HG02970 (cell line): ENCODE data around the gene CPNE5.

Experiments used
- ATAC-seq: cut with Tn5 transposase; IDR thresholded peaks from one replicate; pipeline ENCODE4 v1.9.1; 2021; ENCODE audit warnings: mild to moderate bottlenecking, moderate library complexity, moderate number of reproducible peaks; ENCODE audit not compliant: unreplicated experiment, low FRiP score

The CPNE5 gene

GRCh38 chr6:36838896-36839748 is at the start of gene CPNE5:
Gene CPNE5 (minus strand): TSS chr6:36839444. CDS start chr6:36839377, 67 bp downstream.
- ATAC-seq, result no peak

GRCh38 chr6:36888115-36888643 is 48.9 kb upstream of the CPNE5 start:
- ATAC-seq, result no peak

GRCh38 chr6:36886950-36887618 is 47.8 kb upstream of the CPNE5 start:
- no peak for ATAC-seq

GRCh38 chr6:36885461-36886401 is 46.5 kb upstream of the CPNE5 start, which contains the start of gene C6orf89:
Gene C6orf89 (plus strand): TSS chr6:36885952. CDS start chr6:36899445, 13,493 bp downstream.
- peak; percentile 99 for ATAC-seq

- no peak for ATAC-seq
These were observed 45.4 kb upstream of the CPNE5 start for GRCh38 chr6:36884610-36885009.

- ATAC-seq, result no peak
These were observed 36.0 kb upstream of the CPNE5 start for GRCh38 chr6:36875250-36875633.

- ATAC-seq, result peak; percentile 68
These were observed 35.4 kb upstream of the CPNE5 start, which contains the start of gene PPIL1 for GRCh38 chr6:36874443-36875249. Gene PPIL1 (minus strand): TSS chr6:36874803. CDS start chr6:36874772, 31 bp downstream.

- no peak for ATAC-seq
These were observed 34.6 kb upstream of the CPNE5 start for GRCh38 chr6:36873612-36874442.

GRCh38 chr6:36873115-36873514 is 33.9 kb upstream of the CPNE5 start:
- no peak for ATAC-seq

- no peak for ATAC-seq
These were observed 32.4 kb upstream of the CPNE5 start for GRCh38 chr6:36871686-36872085.

- ATAC-seq, result no peak
These were observed 28.4 kb upstream of the CPNE5 start for GRCh38 chr6:36867471-36868224.

GRCh38 chr6:36865835-36866234 is 26.6 kb upstream of the CPNE5 start:
- ATAC-seq, result no peak

- no peak for ATAC-seq
These were observed 24.7 kb upstream of the CPNE5 start for GRCh38 chr6:36863670-36864540.

- no peak for ATAC-seq
These were observed 23.7 kb upstream of the CPNE5 start for GRCh38 chr6:36862848-36863382.

- no peak for ATAC-seq
These were observed 23.1 kb upstream of the CPNE5 start for GRCh38 chr6:36862164-36862847.

GRCh38 chr6:36860126-36860525 is 20.9 kb upstream of the CPNE5 start:
- no peak for ATAC-seq
